ENCODE data around the gene ZNF608. TPM values are rescaled to one million over a fixed set of nuclear protein-coding genes. Genes with fewer than 3 reads are reported as not detected.
A peak's percentile ranks its signal among the peaks of the same experiment; 100 is the strongest.

The ZNF608 gene
- total and polyA plus RNA-seq, 11 donors: 3.3 to 26.7 (median 10.1) TPM

DNA sequence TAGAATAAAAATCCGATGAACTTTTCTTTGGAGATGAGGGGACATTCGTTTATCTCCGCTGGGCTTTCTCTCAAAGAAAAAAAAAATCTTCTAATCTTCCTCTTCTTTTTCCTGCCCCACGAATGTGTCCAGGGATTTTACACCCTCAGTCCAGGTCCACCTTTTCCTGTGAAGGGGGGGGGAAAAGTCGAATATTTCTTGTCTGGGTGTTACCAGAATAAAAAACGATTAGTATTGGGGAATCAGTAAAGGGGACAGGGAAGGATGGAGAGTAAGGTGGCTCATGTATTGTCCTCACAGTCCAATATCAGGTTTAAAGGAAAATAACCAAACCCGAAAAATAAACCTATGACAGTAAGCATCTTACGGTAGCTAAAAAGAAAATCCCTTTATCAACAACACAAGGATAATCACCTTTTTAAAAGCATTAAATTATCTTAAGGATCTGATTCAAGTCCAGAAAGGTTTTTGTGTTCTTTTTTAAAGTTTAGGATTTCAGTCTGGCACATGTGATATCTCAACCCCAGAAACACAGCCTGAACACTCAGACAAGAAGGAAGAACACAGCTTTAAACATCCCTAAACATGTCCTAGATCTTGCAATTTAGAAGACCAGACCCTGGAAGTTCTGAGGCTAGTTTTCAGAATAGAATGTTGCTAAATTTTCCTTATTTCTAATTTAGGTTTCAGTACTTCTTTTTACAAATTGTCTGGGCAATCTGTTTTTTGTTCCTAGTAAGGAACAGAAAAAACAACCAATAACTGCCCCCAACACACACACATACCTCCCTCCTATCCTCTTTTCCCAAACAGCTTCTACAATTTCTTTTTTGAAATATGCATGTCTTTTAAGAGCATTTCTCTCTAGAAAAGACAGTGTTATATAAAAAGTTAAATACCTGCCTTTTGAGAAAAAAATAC, 1.2 kb downstream of the ZNF608 start:
- 35 to 56% (median 40%) methylated on average over 8 of the region's 8 CpGs for WGBS, 4 donors

DNA sequence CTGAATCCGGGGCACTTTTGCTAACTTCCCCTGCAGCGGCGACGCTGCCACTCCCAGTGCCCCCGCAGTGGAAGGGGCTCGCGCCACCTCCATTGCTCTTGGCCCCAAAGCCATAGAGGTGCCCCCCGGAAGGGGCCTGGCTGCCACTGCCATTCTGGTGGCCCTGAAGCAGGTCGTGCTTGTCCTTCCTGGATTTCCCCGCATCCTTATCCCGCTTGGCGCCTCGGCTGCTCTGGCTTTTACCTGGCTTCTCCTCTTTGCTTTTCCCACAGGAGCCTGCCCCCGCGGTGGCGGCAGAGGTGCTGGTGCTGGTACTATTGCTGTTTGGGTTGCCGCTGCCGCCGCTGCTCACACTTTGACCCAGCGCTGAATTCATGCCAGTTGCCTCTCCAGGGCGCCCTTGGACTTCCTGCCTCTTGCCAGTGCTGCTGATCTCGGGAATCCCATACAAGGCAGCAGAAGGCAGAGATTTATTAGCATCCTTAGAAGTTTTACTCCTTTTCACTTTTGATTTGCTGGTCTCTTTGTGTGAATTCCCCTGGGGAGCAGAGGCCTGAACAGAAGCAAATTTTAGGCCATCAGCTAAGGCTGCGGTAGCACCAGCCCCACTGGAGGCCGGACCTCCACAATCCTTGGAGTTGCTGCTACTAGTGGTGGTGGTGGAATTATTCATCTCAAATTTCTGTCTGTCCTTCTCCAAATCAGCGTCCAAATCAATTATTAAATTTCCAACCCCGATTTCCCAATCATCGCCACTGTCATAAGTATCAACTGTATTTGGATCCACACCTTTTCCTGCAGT, 2.1 kb downstream of the ZNF608 start:
- intact Hi-C loops (cut with DNase I): loop anchor here in 9 of 10 donors (2.0 to 10.0 kb wide), 13 partner anchors 37 to 1780 kb away; no protein-coding TSS in a partner anchor
- Histone ChIP-seq H3K36me3 (no peaks in the 10 kb centered on the region), H3K4me3 (peak overlapping the region; percentile 15 to 77 (median 68)), H3K27me3 (peaks cover 0 to 20% (median 0%) of the 10 kb centered on the region in 9 donors), H3K27ac (peak overlapping the region; percentile 31 to 96 (median 91)), H3K4me1 (peaks cover 0 to 61% (median 28%) of the 10 kb centered on the region in 12 donors), H3K9me3 (no peaks in the 10 kb centered on the region)
- TF ChIP-seq, protein P1, sequence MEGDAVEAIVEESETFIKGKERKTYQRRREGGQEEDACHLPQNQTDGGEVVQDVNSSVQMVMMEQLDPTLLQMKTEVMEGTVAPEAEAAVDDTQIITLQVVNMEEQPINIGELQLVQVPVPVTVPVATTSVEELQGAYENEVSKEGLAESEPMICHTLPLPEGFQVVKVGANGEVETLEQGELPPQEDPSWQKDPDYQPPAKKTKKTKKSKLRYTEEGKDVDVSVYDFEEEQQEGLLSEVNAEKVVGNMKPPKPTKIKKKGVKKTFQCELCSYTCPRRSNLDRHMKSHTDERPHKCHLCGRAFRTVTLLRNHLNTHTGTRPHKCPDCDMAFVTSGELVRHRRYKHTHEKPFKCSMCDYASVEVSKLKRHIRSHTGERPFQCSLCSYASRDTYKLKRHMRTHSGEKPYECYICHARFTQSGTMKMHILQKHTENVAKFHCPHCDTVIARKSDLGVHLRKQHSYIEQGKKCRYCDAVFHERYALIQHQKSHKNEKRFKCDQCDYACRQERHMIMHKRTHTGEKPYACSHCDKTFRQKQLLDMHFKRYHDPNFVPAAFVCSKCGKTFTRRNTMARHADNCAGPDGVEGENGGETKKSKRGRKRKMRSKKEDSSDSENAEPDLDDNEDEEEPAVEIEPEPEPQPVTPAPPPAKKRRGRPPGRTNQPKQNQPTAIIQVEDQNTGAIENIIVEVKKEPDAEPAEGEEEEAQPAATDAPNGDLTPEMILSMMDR (IDR thresholded peaks at IDR 0.05): peak in 1 of 12 donors; percentile 7
- TF ChIP-seq POLR2A (IDR thresholded peaks at IDR 0.05): no peak
- 10 to 28% (median 14%) methylated on average over 18 to 27 of the region's 27 CpGs for WGBS, 4 donors
- ATAC-seq (peak in 2 of 4 donors; percentile 18 to 25), DNase-seq (peak; percentile 53 to 78 (median 63))

More for the DNA sequence above, 1.2 kb downstream of the ZNF608 start:
- H3K36me3 ChIP-seq: no peaks in the 10 kb centered on the region
- peak overlapping the region in 11 of 12 donors; percentile 46 to 77 (median 68) for H3K4me3 ChIP-seq
- peaks cover 0 to 23% (median 0%) of the 10 kb centered on the region in 9 donors for H3K27me3 ChIP-seq
- no peak for ATAC-seq
- H3K27ac ChIP-seq: peak overlapping the region; percentile 78 to 96 (median 92)
- no peaks in the 10 kb centered on the region for H3K9me3 ChIP-seq
- intact Hi-C loops (cut with DNase I): loop anchor here in 9 of 10 donors (2.0 to 10.0 kb wide), 15 partner anchors 38 to 1780 kb away; no protein-coding TSS in a partner anchor
- no peak for DNase-seq
- no peak for TF ChIP-seq POLR2A (IDR thresholded peaks at IDR 0.05)
- TF ChIP-seq, protein P1 (IDR thresholded peaks at IDR 0.05): no peak
- H3K4me1 ChIP-seq: peaks cover 0 to 62% (median 27%) of the 10 kb centered on the region in 12 donors

DNA sequence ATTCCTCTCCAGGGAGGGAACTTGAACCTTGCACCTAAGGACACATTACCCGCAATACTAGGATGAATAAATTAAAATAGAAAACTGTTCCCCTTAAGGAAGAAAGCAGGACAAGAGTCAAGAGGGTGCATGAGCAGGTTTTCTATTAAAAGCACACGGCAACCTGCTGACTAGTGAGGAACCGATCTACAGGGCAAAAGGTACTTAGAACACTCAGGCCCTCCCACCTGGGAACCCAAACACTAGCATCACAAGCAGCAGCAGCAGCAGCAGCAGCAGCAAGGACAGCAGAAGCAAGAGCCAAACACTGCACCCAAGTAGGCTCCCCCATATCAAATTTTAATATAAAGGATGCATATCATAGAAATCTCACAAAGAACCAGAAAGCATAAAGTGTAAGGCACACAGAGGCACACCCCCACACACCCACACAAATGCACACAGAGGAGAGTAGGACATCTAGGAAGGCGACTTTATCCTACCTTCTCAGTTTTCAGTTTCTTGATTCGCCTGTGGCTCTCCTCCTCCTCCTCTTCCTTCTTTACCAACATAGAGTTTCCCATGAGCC, 2.8 kb downstream of the ZNF608 start:
- Histone ChIP-seq H3K4me1 (peaks cover 0 to 62% (median 30%) of the 10 kb centered on the region in 12 donors), H3K27ac (peak overlapping the region; percentile 31 to 96 (median 91)), H3K27me3 (peaks cover 0 to 19% (median 0%) of the 10 kb centered on the region in 9 donors), H3K36me3 (no peaks in the 10 kb centered on the region), H3K4me3 (peak overlapping the region; percentile 15 to 77 (median 68)), H3K9me3 (no peaks in the 10 kb centered on the region)
- ATAC-seq (peak in 1 of 4 donors; percentile 31), DNase-seq (peak in 1 of 5 donors; percentile 29)
- TF ChIP-seq, protein P1 (IDR thresholded peaks at IDR 0.05): no peak
- no peak for TF ChIP-seq POLR2A (IDR thresholded peaks at IDR 0.05)
- WGBS, 4 donors: 9 to 20% (median 12%) methylated on average over 5 of the region's 5 CpGs
- intact Hi-C loops (cut with DNase I): loop anchor here in 9 of 10 donors (2.0 to 10.0 kb wide), 13 partner anchors 36 to 1781 kb away; no protein-coding TSS in a partner anchor
